NK-92 (cell line): ENCODE measurements around the gene KLC3.

Source experiments
- DNase-seq: peaks from one replicate; lab custom pipeline; 2025; ENCODE audit not compliant: unreplicated experiment; lab: John Stamatoyannopoulos, UW

Gene KLC3

DNA sequence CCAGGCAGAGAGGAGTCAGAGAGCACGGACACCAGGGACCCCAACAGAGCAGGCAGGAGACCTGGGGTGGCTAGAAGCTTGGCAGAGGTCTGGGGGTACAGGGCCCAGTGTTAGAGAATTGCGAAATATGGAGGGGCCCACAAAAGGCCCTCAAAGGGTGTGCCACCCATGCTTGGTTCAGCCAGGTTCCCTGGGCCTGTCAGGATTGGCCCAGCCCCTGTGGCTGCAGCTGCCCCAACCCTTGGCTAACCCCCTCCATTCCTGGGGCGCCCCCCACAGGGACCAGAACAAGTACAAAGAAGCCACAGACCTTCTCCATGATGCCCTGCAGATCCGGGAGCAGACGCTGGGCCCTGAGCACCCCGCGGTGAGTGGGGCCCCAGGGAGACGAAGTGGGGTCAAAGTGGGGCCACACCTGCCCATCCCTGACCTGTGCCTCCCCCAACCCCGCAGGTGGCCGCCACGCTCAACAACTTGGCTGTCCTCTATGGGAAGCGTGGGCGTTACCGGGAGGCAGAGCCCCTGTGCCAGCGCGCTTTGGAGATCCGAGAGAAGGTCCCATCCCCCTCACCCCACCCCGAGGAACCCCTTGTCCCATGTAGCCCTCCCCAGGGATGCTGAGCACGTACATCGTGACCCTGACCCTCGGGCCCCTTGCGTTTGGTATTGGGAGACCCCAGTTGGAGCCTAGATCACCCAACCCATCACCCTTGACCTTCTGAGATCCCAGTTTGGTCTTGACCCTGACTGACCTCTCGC, 8.0 kb downstream of the KLC3 start:
- DNase-seq, result no peak

DNA sequence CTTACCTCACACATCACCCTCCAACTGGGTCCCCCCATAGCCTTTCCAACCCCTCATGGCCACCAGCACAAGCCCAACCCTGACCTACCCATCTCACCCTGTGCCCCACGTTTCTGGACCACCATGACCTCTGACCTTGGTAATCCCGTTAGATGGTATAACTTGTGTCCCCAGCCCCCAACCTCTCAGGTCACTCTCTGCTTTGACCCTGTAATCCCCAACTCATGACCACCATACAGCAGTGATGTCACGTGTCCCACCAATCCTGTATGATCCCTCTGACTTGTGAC, 8.5 kb downstream of the KLC3 start:
- no peak for DNase-seq

DNA sequence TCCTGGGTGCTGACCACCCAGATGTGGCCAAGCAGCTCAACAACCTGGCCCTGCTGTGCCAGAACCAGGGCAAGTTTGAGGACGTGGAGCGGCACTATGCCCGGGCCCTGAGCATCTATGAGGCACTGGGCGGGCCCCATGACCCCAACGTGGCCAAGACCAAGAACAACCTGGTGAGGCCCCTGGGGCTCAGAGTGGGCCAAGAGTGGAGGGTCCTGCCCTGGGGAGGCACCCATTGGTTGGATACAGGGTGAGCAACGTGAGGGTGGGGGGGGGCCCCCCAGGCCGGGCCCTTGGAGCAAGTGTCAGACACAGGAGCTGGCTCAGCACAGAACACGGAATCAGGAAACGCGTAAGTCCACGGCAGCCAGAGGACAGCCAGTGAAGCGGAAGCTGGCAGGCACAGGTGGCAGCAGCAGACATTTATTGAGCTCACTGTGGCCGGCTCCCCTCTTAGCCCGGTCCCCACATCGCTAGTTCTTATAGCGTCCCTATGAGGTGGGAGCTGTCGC, 8.9 kb downstream of the KLC3 start:
- DNase-seq, result no peak

DNA sequence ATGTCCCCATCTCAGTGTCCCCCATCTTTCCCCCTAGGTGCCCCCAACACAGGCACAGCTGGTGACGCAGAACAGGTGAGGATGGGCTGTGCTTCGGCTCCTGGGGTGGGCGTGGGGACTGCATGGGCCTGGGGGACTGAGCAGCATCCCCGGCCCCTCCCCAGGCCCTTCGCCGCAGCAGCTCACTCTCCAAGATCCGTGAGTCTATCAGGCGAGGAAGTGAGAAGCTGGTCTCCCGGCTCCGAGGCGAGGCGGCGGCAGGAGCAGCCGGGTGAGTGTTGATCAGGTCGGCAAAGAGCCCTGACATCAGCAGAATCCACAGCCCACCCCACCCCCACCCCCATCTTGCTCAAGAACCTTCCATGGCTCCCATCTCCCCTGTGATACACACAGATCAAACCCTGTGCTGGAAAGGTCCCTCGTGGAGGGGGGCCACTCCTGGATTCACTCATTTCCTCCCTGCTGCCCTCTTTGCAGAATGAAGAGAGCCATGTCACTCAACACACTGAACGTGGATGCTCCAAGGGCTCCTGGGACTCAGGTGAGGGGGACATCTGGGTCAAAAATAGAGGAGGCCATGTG, 10.0 kb downstream of the KLC3 start:
- no peak for DNase-seq

DNA sequence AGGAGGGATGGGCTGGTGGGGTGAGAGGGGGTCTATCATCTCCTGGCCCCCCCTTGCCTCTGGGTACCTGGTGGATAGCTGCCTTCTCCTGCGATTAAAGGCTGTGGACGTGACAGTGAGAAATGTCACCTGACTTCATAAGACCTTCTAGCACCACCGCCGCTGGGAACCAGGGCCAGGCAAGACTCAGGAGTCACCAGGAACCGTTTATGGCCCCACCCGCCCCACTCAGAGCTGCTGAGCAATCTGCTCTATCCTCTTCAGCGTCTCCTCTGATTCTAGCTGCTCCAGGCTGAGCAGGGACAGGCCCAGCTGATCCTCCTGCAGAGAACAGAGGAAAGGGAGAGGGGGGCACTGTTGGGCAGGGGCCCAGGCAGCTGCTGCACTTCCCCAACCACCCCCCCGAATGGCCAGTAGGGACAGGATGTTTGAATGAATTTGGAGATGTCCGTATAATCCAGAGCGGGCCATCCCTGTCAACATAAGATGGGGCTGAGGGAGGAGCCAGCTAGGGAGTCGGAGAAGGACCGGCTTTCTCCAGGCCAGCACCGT, 10.9 kb downstream of the KLC3 start:
- no peak for DNase-seq

DNA sequence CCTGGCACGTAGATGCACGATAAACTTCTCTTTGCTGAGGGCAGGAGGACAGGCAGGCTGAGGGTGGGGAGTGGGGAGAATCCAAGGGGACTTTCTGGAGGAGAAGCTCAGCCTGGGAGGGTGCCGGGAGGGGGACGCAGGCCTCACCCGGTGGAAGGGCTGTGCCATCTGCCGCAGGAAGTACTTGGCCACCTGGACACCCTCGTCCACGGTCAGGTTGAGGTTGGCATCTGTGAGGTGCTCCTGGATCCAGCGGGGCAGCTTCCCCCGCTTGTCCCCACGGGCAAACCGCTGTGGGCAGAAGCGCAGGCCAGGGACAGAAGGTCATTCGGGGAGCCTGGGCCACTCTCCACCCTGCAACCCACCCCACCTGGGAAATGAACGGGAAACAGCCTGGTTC, 11.5 kb downstream of the KLC3 start:
- DNase-seq, result no peak

DNA sequence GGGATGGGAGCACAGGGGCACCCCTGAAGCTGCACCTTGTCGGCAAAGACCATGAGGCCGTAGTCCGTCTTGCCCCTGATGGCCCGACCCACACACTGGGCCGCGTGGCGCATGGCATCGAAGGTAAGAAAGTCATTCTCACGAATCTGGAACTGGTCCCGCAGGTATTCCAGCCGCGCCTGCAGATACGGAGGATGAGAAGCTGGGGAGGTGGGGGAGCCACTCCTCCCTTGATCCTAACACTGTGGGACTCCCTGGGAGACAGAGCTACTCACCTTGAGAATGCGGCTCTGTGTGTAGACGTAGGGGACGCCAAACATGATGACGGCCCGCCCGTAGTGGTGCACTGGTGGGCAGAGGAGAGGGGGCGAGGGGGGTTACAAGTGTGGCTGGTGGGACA, 11.9 kb downstream of the KLC3 start:
- DNase-seq, result no peak

DNA sequence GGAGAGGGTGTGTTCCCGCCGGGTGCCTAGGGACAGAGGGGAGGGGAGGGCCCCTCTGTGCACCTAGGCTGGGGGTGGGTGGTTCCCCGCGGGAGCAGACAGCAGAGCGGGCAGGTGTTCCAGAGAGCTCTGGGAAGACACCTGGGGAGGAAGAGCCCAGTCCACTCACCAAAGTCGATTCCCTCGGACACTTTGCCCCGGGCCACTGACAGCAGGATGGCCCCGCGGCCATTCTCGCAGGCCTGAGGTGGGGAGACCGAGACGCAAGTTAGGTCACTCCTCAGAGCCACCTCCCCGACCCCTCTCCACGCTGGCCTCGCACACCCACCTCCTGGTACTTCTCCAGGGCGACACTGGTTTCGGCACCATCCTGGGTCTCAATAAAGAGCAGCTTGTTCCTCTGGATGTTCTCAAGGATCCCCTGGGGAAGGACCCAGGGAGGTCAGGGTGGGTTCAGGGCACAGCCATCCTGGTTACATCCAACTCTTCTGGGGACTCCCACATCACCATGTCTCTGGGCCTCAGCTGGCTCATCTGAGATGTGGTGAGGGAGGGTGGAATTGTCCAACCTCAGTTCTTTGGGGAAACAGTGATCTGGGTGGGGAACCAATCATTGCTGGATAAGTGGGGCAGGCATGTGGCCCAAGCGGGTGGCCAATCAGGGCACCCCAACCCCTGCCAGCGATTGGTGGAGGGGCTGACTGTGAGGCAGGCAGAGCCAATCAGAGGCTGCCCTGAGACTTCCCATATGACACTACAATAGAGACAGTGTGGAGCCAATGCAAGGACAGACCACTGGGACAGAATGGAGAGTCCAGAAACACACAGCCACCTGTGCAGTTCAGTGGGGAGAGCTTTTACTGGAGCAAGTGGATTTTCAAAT, 12.6 kb downstream of the KLC3 start:
- no peak for DNase-seq

DNA sequence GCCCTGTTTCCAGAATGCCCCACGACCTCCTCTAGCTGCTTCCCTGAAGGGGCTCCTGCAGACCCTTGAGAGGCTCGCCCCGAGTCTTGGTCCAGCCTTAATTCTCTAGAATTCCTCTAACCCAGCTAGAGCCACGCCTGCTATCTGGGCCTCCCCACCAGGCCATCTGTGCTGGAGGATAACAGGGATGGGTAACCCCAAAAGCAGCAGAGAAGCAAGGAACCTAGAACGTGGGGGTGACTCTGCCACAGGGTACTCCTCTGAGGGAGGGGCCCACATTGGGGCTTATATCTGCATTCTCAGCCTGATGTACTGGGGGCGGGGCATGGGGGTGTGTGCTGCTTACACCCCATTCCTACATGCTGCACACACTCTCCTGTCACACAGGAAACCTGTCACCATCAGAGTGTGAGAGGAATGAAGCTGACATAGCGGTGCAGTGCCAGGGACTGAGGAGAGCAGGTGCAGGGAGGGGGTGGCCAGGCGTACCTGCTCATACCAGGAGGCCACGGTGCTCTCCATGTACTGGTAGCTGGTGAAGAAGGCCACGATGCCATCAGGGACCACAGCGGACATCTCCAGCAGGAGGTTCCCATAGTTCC, 13.8 kb downstream of the KLC3 start:
- DNase-seq, result no peak

DNA sequence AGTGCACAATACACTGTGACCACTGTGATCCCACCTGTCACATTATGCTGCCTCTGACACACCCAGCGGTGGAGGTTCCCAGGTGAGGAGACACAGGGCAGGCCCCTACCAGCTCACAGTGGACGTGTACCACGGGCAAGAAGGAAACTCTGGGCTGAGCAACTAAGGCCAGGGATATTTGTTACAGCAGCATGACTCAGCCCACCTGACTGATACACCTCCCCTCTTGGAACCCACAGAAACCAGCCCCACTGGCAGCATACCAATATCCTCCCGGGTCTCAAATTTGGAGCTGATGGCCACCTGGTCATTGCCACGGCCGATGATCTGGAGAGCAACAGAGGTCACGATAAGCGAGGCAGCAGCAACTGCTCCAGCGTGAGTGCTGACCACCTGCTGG, 14.9 kb downstream of the KLC3 start:
- no peak for DNase-seq

DNA sequence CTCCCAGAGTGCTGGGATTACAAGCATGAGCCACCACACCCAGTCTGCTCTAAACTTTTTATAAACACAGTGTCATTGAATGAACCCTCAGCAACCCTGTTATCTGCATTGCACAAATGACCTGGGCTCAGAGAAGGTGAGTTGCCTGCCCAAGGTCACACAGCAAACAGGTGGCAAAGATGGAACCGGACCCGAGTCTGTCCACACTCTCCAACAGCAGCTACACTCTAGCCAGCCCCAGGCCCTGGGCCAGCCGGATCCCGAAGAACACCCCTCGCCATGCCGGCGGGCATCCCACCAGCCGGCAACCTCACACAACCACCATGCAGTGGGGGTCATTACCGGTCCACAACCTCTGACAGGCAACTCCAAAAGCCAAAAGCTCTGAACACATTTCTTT, 15.4 kb downstream of the KLC3 start:
- no peak for DNase-seq

DNA sequence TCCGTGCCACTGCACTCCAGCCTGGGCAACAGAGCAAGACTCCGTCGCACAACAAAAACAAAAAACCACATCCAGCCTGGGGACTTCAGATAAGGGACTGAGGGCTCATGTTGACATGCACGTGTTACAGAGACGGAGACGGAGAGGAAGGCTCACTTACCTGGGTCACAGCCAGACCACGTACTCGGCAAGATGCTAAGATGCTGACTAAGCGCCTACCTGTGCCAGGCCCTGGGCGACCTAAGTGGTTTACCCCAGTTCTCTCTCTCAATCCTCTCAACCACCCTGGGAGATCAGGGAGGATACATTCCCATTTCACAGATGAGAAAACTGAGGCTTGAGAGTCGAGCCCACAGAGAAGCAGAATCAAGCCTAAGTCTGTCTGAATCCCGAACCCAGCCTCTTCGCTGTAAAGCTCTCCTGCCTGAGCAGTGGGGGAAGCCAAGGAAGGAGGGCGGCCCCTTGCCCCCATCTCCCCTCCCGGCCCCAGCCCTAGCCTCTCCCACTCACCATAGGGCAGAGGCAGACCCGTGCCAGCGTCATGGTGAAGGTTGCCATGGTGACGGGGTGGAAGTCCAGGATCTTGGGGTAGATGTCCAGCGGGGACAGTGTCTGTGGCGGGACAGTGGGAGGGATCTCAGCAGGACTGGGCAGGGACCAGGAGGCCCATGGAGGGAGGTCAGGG, 16.4 kb downstream of the KLC3 start:
- no peak for DNase-seq

DNA sequence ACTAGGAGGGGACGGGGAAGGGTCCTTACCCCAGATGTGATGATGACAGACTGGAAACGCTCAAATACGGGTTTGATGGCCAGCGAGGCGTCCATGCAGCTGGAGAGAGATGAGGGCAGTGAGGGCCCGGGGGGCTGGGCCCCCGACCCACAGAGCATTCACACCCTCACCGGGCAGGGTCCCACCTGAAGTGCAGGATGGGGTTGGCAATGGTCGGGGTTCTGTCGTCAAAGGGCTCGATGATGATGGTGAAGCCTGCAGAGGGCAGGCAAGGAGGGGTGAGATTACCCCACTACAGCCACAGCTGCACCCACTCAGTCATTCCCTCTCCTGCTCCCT, 16.9 kb downstream of the KLC3 start:
- no peak for DNase-seq

DNA sequence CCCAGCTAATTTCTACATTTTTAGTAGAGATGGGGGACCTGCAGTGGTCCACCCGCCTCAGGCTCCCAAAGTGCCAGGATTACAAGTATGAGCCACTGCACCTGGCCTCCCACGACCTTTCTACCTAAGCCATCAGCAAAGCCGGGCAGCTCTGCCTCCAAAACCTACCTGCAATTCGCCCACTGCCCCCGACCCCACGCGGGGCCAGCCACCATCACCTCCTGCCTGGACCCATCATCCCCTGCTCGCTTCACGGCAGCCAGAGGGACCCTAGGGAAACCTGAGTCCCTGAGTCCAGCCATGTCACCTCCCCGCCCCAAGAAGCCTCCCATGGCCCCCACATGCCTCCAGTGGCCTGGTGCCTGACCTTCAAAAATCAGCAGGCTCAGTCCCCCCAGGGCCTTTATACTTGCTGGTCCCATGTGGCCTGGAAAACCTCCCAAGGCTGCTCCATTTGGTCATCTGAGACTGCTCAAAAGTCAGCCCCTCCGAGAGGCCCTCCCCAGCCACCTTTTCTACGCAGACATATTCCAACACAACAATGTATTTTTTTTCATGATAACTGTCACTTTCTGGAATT, 17.8 kb downstream of the KLC3 start:
- DNase-seq, result no peak

DNA sequence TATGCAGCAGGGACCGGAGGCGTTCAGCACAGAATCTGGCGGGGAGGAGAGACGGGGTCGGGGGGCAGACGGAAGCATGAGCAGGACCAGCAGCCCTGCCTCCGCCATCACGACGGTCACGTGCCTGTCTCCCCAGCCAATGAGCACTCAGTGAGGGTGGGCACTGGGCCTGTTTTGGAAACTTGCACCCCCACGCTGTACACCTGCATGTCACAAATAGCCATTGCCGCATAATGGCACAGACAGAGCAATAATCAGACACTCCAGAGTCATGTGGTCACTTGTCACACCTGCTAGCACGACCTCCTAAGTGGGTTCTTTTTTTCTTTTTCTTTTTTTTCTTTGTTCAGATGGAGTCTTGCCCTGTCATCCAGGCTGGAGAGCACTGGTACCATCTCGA, 21.1 kb downstream of the KLC3 start:
- no peak for DNase-seq

DNA sequence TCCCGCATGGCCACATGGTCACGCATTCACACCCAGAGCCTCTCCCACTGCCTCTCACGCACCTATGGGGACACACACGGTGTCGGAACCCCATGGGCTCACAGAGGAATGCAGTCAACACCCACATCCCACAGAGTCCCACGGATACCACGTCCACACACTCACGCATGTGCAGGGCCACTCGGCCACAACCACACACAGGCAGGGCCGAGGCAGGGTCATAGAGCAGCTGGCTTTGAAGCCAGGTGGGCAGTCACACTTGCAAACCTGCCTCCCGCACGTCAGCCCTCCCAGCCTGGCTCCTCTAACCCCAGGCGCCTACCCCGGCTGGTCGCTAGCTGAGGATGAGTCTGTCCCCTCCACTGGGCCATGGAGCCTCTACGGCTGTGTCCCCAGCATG, 21.7 kb downstream of the KLC3 start:
- no peak for DNase-seq

DNA sequence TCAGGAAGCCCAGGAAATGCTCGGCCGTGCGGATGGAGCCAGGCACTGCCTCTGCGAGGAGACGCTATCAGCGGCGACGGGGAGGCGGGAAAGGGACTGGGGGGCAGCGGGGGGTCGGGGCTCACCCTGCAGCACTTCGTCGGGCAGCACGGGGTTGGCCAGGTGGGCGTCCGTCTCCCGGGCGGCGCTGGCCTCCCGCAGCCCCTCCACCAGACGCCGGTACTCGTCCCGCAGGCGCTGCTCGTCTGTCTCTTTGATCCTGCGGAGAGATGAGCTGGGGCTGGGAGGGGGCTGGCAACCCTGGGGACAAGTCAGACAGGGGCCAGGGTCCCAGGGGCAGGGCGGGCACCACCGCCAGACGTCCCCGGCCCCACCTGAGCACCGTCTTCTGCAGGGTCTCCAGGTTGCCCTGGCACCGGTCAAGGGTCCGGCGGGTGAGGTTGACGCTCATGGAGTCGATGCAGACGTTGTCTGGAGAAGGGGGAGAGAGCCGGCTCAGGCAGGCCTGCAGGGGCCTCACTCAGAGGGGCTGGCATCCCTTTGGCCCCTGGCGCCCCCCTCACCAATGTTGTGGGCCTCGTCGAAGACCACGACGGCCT, 23.4 kb downstream of the KLC3 start:
- no peak for DNase-seq

DNA sequence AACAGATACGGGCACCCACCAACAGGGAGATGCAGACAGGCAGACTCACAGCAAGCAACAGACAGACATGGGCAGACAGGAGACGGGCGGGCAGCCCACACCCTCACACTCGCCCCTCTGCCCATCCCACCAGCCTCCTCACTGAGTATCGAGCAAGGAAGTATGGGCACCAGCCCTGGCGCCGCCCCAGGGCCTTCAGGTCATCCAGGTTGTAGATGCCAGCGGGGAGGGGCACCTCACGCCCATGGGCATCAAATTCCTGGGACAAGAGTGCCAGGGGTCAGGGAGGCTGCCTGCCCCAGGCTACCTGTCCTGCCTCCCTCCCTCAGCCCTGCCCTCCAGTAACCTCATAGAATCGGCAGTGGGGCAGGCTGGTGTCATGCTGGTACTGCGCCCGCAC, 24.1 kb downstream of the KLC3 start:
- no peak for DNase-seq

DNA sequence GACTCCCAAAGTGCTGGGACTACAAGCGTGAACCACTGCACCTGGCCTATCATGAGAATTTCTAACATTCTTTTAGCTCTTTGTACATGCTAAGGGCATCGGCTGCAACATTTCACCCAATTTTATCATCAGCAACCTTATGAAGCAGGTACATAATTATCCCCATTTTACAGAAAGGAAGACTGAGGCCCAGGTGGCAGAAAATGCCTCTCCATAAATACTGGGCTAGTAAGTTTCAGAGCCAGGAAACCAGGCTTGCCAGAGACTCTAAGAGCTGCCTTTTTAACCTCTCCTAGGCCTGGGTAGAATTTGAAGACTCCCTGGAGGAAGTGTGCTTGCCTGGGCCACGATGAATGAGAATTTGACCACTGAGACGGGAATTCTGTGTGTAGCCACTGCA, 27.6 kb downstream of the KLC3 start:
- no peak for DNase-seq

DNA sequence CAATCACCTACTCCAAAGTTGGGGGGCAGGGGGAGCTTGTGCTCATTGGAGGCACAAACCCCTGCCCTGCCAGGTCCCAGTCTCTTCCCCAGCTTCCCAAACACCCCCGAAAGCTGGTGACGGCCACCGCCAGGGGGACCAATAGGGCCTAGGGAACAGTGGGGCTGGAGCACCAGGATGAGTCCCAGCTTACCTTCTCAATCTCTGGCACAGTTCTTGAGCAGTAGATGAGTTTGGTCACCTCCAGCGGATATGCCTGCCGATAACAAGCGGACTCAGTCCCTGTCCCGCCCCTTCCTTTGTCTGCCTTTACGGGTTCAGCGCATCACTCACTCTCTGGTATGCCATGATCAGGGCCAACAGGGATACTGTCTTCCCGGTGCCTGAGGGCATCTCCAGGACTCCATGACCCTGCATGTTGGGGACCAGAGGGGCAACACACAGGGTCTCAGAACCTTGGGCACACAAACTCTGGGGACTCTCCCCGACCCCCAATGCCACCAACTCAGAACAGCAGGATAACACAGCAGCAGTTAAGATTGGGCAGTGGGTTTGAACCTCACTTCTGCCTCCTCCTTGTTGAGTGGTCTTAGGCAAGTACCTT, 28.3 kb downstream of the KLC3 start:
- no peak for DNase-seq
